GM12891 (cell line): ENCODE data around the gene KCTD6.

Experiments
- PAX5 ChIP-seq: IDR thresholded peaks from 2 replicates; pipeline ENCODE4 v1.6.1; 2011; ENCODE audit warnings: low read length, moderate library complexity, mild to moderate bottlenecking; ENCODE audit not compliant: insufficient read depth, severe bottlenecking
- POLR2A ChIP-seq: IDR thresholded peaks from 2 replicates; pipeline ENCODE4 v1.6.1; 2011; ENCODE audit warnings: low read depth, low read length, control low read depth
- POLR2AphosphoS5 ChIP-seq: IDR thresholded peaks from 2 replicates; pipeline ENCODE4 v1.6.1; 2011; ENCODE audit warnings: low read depth, low read length, control low read depth
- POU2F2 ChIP-seq: IDR thresholded peaks from 2 replicates; pipeline ENCODE4 v1.6.1; 2011; ENCODE audit warnings: low read depth, mild to moderate bottlenecking, control low read depth, low read length, moderate library complexity
- SPI1 ChIP-seq: IDR thresholded peaks from 2 replicates; pipeline ENCODE4 v1.6.1; 2011; ENCODE audit warnings: low read depth, low read length, control low read depth
- TAF1 ChIP-seq: IDR thresholded peaks from 2 replicates; pipeline ENCODE4 v1.6.1; 2011; ENCODE audit warnings: low read depth, low read length, control low read depth

- TF ChIP-seq POLR2AphosphoS5 (no peak), POU2F2 (no peak), POLR2A (no peak), SPI1 (no peak), TAF1 (no peak), PAX5 (no peak)
These were observed 36.7 kb downstream of the KCTD6 start for GRCh38 chr3:58528629-58529028.
